ENCODE results near the gene ETV6. TPM values are rescaled to one million over a fixed set of nuclear protein-coding genes. Genes with fewer than 3 reads are reported as not detected.

ETV6 gene
- total and polyA plus RNA-seq, 2 of the 8 experiments (the other 6 are each of a cell fraction or from before 2014, with no cell fraction given) = 5.5 to 23.9 TPM

DNA sequence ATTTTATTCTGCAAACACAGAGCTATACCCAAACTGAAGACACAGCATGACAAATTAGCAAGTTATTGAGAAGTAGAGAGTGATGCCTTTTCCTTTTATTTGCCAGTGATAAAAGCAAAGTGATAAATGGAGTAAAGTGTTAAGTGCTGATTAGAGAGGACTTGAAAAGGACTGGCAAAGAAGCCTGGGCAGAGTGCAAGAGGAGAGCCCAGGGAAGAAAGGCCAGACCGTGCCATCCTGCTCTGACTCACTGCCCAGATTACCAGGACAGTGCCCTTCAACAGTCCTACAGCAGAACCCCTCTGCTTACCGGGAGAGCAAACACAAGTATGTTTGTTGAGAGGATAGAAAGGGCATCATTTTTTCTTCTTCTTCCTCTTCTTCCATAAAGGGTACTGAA is 106.5 kb downstream of the ETV6 start (continued):
- TF ChIP-seq EP300 (IDR thresholded peaks at IDR 0.05; ENCODE audit: borderline replicate concordance in 1 of 2, low read depth in 2 of 2, low read length in 2 of 2) = no peak
- TF ChIP-seq SAP30 (IDR thresholded peaks at IDR 0.05; ENCODE audit: insufficient read depth, insufficient replicate concordance, low read length) = no peak
- TF ChIP-seq RXRA (IDR thresholded peaks at IDR 0.05; ENCODE audit: insufficient read depth, low read depth, low read length) = no peak
- TF ChIP-seq CREB1 (IDR thresholded peaks at IDR 0.05) = no peak
- no peak for TF ChIP-seq BACH1 (IDR thresholded peaks at IDR 0.05; ENCODE audit: low read length)
- TF ChIP-seq ZNF274 (IDR thresholded peaks at IDR 0.05; ENCODE audit: borderline replicate concordance, extremely low read depth, low read length) = no peak
- TF ChIP-seq TAF7 (optimal IDR thresholded peaks at IDR 0.05; ENCODE audit: borderline replicate concordance, low read depth, low read length) = no peak
- TF ChIP-seq RNF2 (IDR thresholded peaks at IDR 0.05; ENCODE audit: borderline replicate concordance, low read depth, low read length, missing control alignments, poor library complexity, severe bottlenecking) = no peak

All from H1 (cell line).